HG02943 (cell line): Measurements from ENCODE around the gene LPP.

Experiments used
- ATAC-seq: cut with Tn5 transposase; IDR thresholded peaks from one replicate; pipeline ENCODE4 v1.9.1; 2021; ENCODE audit warnings: mild to moderate bottlenecking, low read depth, moderate library complexity; ENCODE audit not compliant: unreplicated experiment

LPP gene

DNA sequence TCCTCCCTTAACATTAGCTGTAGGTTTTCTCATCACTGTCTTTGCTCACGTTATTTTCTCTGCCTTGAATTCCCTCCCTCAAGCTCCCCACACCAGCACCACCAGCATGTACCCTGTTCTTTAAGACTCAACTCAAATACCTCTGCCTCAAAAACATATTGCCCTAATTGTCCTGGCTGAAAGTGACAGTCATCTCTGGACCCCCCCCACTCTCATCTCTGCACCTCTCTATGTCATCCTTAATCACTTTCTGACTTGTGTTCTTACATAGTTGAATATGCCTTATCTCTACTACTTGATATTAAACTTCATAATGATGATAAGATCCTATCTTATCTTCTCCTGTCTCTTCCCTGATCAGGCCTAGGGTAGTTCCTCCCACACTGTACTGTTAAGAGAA lies 672.6 kb downstream of the LPP start:
- no peak for ATAC-seq

DNA sequence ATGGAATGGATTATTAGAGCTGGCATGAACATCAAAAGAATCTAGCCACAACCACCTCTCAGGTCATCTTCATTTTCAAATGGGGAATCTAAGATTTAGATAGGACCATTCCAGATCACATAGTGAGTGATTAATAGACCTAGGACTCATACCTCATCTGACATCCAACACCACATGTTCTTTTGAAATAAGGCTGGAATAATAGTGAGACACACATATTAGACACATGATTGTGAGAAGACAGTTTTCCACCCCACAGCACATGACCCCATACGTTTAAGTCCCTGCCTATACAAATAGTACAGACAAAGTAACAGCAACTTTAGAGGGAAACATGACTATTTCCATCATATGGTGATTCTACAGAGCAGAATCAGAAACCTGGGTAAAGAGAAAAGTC lies 673.1 kb downstream of the LPP start:
- no peak for ATAC-seq

DNA sequence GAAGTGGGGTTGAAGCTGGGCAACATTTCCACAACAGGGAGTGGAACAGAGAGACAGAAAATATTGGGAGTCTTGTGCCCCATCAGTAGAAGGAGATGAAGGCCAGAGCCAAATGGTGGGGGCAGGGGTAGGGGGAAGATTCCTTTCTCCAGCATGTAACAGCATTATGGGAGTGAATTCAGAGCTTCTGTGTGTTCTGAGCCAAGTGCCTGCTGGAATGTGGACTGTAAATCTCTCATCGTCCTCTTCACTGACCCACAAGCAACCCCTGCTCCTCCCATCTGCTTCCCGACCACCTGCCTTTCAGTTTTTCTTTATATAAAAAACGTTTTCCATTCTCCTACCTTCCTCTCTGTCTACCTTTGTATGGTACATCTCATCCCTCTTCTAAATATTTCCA lies 673.6 kb downstream of the LPP start:
- no peak for ATAC-seq

DNA sequence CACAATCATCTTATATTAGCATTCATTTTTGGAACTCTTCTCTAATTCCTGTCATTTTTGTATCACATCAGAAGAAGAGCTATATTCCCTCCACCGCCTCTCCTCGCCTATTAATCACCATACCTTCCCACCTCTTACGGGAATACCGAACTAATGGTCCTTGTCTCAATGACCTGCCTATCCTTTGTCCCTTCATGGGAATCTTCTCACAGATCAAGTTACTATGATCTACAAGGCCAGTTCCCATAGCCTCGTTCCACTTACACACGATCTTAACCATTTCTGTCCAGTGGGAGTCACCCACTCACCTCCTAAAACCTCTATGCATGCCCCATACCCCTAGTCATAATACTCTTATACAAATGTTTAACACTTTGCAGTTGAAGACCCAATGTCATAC lies 675.2 kb downstream of the LPP start:
- ATAC-seq, result no peak

DNA sequence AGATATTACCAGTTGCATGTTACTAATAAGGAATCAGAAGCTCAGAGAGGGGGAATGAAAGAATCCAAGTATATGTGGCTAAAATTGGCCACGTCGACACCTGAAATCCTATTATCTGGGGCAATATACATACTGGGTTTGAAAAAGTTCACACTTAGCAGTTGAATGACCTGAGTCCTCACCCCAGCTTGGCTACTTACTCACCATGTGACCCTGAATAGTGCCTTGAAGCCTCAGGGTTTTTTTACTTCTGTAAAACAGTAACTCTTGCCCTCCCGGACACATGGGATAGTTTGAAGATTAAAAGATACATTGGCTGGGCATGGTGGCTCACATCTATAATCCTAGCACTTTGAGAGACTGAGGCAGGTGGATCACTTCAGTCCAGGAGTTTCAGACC lies 675.6 kb downstream of the LPP start:
- ATAC-seq, result no peak

DNA sequence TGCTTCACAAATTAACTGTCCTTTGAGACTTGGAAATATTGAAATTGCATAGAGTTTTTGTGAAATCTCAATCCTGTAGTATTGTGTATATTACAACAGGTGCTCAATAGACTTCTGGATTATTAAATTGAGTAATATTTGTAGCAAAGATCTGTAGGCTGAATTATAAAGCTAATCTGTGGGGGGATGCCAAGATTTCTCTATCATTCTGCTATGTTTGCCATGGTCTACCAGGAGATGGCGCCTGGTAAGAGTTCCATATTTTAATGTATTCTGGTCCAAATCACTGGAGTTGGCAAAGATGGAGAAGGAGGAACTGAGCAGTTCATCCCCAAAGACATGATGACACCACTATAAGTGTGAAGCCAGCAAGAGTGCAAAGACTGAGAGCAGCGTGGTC lies 676.9 kb downstream of the LPP start:
- no peak for ATAC-seq

DNA sequence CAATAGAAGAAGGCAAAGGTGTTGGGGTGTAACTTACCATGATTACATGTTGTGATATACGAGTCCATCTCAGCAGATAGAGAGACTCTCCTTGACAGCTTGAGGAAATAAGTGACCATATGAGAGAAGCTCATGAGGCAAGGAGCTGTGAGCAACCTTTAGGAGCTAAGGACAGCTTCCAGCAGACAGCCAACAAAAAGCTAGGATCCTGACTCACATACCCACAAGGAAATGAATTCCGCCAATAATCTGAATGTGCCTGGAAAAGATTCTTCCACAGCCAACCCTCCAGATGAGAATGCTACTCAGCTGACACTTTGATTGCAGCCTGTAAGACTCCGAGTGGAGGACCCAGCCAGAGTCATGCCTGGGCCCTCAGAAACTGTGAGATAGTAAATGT lies 678.2 kb downstream of the LPP start:
- no peak for ATAC-seq

DNA sequence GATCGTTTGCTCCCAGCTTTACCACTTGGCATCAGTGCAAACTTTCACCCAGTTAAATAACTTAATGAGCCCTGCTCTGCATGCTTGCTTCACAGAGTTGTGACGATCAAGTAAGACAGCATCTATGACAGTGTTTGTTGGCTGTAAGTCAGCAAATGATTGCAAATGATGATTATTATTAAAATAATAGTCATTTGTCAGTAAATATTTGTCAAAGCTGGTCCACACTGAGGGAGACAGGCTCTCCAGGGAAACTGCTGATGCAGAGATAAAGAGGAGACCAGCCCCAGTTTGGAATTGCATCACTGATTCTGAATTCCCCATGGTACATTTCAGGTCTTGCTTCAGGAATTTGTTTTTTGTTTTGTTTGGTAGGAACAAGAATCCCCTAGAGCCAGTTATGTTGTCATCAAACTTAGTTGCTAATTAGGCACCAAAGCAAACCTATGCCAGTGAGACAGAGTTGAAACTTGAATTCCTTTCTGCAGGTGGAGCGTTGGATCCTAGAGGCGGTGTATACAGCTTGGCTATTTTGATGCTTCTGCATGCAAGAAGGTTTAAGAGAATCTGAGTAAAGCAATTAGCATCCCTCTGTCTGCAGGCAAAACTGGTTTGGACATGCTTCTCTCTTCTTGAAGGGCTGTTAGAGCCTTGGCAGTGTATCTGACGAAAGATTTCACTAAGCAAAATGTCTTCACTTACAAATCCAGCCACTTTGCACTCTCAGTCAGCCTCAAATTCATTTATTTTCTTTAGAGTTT lies 679.2 kb downstream of the LPP start:
- no peak for ATAC-seq

DNA sequence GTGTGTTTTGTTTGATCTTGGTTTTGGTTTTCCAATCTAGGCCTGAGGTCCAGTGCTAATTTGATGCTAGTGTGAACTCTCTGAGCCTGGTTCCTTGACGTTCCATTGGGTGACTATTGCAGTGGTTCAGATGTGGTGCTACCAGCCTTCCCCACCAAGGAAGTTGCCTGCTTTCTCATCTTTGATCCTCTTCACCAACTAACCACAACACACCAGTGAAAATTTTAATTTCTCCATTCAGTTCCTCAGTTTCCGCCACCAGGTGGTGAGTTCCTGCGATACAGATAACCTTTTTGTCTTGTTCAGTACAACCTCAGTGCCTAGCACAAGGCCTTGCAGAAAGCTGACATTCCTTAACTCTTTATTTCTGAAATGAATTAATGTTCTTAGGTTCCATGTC lies 680.4 kb downstream of the LPP start:
- ATAC-seq, result no peak

DNA sequence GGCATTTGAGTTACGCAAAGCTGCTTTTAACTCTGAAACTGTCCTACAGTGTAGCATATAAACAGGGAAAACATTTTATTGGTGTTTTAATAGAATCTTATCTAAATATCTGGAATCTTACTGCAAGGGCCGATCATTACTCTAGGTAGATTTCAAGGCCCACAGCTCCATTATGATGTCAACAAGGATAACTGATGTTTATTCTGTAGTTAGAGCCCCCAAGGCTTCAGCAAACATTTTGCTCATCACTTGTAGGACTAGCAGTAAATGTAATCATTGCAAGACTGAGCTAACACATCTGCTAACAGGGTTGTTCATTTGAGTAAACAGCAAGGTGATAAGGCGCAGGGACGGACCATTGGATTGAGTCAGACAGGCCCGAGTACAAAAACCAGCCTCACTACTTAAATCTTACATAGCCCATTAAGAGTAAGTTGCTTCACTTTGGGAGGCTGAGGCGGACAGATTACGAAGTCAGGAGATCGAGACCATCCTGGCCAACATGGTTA lies 685.3 kb downstream of the LPP start:
- ATAC-seq, result no peak

DNA sequence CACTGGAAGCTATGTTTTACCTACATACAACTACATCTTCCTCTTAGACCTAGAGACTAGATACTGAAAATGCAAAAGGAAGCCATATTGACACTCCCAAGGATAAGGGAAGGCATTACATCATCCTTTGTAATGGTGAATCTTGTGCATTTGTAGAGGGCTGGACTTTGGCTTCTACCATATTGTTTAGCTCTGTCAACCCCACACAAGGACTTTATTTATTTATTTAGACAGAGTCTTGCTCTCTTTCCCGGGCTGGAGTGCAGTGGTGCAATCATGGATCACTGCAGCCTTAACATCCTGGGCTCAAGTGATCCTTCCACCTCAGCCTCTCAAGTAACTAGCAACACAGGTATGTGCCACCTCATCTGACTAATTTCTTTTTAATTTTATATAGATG lies 686.3 kb downstream of the LPP start:
- no peak for ATAC-seq

DNA sequence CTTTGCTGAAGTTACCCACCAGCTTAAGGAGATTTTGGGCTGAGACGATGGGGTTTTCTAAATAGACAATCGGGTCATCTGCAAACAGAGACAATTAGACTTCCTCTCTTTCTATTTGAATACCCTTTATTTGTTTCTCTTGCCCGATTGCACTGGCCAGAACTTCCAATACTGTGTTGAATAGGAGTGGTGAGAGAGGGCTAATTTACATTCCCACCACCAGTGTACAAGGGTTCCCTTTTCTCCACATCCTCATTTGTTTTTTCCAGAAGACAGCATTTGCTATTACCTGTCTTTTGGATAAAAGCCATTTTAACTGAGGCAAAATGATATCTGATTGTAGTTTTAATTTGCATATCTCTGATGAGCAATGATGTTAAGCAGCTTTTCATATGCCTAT lies 687.9 kb downstream of the LPP start:
- no peak for ATAC-seq

DNA sequence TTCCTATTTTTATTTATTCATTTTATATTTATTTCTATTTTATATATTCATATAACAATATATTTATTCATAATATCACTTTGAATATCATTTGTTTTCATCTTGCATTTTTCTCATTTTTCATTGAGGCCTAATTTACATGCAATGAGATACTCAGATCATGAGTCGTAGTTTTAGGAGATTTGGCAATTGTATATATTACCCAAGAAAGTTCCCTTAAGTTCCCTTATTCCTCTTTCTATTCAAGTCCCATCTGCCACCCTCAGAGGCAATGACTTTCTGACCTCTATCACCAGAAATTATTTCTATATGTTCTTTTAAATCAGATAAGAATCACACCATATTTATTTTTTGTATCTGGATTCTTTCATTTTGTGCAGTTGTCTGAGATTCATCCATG lies 688.7 kb downstream of the LPP start:
- ATAC-seq, result no peak

DNA sequence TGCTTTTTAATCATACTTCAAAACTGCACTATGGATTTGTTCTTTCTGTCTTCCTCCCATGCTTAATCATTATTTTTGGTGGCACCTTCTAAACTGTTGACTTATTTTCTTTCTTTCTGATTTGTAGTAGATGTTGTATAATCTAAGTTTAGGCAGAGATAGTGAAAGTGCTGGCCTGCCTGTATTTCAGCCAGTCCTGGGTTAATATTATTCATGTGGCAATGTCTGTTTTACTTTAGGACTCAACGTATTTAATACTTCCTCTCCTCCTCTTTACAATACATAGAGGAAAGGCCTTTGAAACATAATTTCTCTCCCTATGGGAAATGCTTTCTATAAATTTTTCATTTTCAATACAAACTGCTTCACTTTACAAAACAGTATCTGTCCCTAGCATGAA lies 690.1 kb downstream of the LPP start:
- no peak for ATAC-seq

DNA sequence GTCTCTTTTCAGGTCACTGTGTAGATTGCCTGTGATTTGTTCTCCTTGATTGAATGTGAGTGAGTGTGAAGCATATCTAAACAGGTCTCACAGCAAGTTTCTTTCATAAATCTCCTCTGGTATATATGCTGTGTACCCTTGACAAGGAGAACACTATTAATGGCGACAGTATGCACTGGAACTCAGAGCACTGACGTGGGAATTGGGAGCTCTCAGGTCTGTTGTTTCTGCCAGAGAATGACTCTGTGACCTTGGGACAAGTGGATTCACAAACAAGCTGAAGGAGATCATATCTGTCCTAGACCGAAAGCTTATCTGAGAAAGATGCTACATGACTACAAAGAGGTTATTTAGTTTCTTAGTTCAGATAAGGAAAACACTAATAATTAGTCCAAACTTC lies 691.6 kb downstream of the LPP start:
- ATAC-seq, result no peak

DNA sequence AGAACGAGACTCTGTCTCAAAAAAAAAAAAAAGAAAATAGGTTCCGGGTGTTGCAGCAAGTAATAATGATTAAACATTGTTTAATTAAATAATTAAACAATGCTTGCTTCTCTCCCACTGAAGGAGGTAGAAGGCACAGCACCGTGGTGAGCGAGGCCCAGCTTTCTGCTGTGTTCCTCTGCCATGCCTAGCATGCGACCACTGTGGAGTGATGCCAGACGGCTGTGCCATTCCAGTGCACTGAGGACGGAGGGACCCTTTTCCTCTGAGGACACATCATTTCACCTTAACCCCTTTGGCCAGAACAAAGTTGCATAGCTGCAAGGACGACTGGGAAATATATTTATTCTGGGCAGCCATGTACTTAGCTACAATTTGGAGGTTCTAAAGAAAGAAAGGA lies 695.0 kb downstream of the LPP start:
- no peak for ATAC-seq

DNA sequence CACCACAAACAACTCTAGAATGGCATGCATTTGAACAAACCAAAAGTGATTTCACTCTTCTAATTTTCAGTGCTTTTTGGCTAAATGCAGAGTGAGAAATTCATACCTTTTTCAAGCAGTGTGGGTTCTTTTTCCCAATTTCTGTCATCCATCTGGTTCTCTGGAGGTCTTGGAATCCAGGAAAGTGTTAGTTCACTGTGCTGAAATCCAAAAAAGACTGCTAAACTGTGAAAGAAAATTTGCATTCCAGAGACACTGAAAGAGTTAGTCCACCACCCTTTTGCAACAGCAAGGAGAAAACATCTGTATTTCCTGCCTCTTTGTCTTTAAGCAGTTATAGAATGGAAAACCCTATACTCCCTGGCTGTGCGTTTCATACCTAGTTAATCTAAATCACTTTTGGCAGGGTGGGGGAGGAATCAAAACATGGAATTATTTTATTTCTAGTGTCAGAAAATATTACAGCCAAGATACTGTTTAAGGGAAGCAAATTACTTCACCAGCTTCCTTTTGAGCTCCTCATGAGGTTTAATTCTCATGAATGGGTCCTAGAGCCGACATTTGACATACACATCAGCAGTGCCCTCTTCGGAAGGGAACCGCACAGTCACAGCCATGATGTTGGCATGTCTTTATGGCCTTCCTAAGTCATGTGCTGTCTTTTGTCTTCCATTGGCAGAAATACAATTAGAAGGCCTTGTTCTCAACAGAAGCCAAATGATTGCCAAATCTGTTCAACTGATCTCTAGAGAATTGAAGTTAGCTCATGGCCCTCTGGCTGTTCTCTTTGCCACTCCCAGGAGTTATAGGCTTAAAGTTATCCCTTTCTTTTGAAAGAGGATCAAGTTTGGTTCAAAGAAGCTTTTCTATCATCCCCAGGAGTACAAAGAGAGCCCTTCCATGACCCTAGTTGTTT lies 700.2 kb downstream of the LPP start:
- no peak for ATAC-seq

DNA sequence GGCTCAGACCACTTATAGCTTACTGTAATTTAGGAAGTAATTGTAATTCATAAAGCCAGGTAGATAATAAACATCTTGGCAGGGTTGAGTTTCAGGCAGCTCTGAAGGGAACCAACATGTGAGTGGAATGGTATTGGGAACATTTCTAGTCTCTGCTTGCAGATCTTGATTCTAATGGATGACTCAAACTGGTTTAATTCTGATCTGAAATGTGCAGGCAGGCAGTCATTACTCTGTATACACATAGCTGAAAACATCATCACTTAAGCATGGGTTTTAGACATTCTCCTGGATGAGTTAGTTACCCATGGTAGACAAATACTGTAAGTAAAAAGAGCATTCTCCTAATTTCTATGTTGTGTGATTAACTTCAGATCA lies 700.8 kb downstream of the LPP start:
- ATAC-seq, result no peak

DNA sequence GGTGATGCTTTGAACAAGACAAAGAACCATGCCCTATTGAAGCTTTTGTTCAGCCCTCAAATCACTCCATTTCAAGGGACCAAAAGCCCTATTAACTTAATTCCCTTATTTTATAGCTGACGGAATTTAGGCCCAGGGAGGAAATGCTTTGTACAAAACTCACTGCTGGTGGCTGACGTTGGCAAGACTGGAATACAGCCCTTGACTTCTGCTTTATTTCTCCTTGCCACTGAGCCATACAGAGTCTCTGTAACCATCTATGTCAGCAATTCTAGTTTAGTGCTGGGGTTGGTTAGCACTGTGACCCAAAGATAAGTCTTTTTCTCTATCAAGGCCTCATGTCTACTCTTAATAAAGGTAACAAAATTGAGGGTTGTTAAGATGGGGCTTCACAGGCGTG lies 701.7 kb downstream of the LPP start:
- no peak for ATAC-seq

DNA sequence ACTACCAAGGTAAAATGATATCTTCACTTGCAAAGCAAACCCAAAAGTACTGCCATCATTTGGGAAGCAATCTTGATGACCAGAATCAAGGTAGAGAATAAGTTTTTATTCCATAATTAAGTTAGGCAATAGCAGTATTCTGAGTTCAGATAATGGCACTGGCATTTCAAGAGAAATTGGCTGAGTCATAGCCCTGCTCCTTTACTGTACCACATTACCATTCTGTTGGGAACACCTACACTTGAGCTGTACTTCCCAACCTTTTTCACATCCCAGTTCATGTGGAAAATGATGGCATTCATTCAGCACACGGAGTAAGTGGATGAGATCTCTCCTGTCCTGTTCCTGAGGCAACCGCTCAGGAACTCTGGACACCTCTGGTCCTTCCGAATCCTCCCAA lies 706.2 kb downstream of the LPP start:
- ATAC-seq, result no peak

DNA sequence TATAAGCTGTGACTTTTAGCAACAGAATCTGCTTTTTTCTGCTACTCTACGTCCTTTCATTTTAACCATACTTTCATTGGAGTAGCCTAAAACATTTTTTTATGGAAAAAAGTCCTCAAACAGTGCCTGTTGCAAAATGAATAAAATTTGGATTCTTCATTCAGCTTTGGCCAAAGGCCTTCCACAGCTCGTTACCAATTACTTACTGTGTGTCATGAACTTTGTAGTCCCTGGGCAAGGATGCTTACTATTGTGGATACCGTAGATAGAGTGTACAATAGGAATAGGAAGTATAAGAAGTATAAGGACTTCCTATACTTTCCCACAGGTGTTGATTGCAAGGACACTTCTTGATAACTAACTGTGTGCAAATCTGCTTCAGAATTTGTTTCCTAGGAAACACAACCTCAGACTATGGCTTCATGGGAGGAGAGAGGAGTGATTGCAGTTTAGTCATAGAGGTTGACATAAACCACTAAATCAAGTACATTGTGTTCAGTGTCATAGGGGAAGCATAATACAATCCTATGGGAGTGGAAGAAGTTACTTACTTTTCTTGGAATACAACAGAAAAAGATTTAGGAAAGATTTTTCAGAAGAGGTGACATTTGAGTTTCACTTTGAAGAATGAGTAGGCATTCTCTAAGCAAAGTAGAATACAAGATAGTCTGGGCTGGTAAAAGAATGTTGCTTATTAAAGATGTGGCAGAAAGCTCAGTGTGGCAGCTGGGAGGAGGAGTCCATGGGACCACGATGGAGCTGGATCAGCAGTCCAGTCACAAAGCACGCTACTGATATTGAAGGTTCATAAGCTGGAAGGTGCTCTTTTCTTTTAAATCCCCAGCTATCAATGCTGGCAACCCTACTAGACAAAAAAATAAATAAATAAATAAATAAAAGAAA lies 708.1 kb downstream of the LPP start:
- no peak for ATAC-seq
